ENCODE data around the gene R3HDM2.

GRCh38 chr12:57451233-57451778 lies 20.5 kb upstream of the R3HDM2 start:
- TF ChIP-seq, protein P1, sequence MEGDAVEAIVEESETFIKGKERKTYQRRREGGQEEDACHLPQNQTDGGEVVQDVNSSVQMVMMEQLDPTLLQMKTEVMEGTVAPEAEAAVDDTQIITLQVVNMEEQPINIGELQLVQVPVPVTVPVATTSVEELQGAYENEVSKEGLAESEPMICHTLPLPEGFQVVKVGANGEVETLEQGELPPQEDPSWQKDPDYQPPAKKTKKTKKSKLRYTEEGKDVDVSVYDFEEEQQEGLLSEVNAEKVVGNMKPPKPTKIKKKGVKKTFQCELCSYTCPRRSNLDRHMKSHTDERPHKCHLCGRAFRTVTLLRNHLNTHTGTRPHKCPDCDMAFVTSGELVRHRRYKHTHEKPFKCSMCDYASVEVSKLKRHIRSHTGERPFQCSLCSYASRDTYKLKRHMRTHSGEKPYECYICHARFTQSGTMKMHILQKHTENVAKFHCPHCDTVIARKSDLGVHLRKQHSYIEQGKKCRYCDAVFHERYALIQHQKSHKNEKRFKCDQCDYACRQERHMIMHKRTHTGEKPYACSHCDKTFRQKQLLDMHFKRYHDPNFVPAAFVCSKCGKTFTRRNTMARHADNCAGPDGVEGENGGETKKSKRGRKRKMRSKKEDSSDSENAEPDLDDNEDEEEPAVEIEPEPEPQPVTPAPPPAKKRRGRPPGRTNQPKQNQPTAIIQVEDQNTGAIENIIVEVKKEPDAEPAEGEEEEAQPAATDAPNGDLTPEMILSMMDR (IDR thresholded peaks at IDR 0.05): no peak
- TF ChIP-seq POLR2A (IDR thresholded peaks at IDR 0.05): no peak

Data from adrenal gland (tissue), 5 donors.